ENCODE measurements around the gene ITGBL1. TPM values are rescaled to one million over a fixed set of nuclear protein-coding genes. Genes with fewer than 3 reads are reported as not detected.

Gene ITGBL1
- total and polyA plus RNA-seq, 2 of the 8 experiments (the other 6 are each of a cell fraction or from before 2014, with no cell fraction given), result not detected

DNA sequence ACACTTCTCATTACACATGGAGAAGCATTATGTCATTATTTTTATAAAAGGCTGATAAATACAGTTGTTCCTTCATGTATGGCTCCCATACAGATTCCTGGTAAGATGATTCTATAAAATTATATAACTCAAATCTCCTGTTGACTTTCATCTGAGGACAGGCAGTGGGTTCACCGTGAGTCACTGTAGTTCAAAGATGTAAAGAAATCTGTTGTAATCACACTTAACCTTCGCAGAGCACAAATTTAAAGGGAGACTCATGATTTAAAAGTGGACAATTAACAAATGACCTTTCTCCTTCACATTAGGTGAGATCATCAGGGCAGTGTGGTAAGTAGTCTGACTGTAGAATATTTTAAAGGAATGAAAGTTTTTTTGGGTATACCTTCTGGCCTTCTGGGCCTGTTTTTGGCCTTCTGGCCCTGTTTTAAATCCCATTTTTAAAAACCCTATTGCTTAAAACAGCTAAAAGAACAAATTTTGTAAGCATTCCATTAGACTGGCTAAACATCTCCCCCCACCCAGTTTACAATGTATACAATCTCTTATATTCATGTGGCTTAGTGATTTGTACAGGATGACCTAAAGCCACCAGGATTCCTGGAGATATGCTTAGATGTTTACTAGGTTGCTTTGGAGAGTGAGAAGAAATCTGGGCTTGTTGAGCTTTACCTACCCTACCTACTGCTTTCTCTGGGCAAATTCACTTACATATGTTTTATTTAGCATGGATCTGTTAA, 171.2 kb downstream of the ITGBL1 start (continued):
- TF ChIP-seq TAF7 (optimal IDR thresholded peaks at IDR 0.05; ENCODE audit: borderline replicate concordance, low read depth, low read length) (no peak), SIX5 (IDR thresholded peaks at IDR 0.05; ENCODE audit: low read depth, low read length) (no peak), SUZ12 (IDR thresholded peaks at IDR 0.05; ENCODE audit: low read length) (no peak), SP4 (IDR thresholded peaks at IDR 0.05; ENCODE audit: low read length) (no peak), CBX5 (IDR thresholded peaks at IDR 0.05; ENCODE audit: low read depth, low read length) (no peak), BRCA1 (IDR thresholded peaks at IDR 0.05; ENCODE audit: low read depth, low read length) (no peak)
